Measurements from ENCODE around the gene EGR1. TPM values are rescaled to one million over a fixed set of nuclear protein-coding genes. Genes with fewer than 3 reads are reported as not detected.

Gene EGR1
- total RNA-seq, 1 experiment from 2014 or later: 1.9 TPM

DNA sequence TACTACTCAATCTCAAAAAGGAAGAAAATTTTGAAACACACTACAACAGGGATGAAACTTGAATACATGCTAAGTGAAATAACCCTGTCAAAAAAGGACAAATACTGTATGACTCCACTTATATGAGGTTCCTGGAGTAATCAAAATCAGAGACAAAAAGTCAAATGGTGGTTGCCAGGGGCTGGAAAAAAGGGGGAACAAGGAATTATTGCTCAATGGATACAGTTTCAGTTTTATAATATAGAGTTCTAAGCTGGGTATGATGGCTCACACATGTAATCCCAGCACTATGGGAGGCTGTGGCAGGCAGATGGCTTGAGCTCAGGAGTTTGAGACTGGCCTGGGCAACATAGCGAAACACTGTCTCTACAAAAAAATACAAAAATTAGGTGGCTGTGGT is 48.7 kb downstream of the EGR1 start:
- H3K36me3 ChIP-seq (ENCODE audit: low read depth, low read length): peaks cover 56% of the 10 kb centered on the region
- H3K4me2 ChIP-seq (ENCODE audit: low read length): no peak overlapping the region
- H3K27me3 ChIP-seq (ENCODE audit: low read length): no peaks in the 10 kb centered on the region
- POLR2A ChIA-PET (ENCODE audit: unreplicated experiment): no interaction called here
- no TSS peak for BruUV-seq (replicated peaks)
- H2AFZ ChIP-seq (ENCODE audit: low read length): no peak overlapping the region
- H3K4me3 ChIP-seq (ENCODE audit: low read length): no peak overlapping the region
- H3K9me3 ChIP-seq (ENCODE audit: low read length): no peaks in the 10 kb centered on the region
- no peak for ATAC-seq
- intact Hi-C loops (cut with micrococcal nuclease): no loop called here
- no peak for DNase-seq
- CTCF ChIA-PET: no interaction called here
- H3F3A ChIP-seq (ENCODE audit: low read length, unreplicated experiment): no peaks in the 10 kb centered on the region
- no peaks in the 10 kb centered on the region for H3K9me2 ChIP-seq (replicated peaks; ENCODE audit: low read length)
- no peak overlapping the region for H3K27ac ChIP-seq (ENCODE audit: low read length)
- H3K9ac ChIP-seq (ENCODE audit: low read length): no peak overlapping the region
- peaks cover 8% of the 10 kb centered on the region for H3K79me2 ChIP-seq (ENCODE audit: low read length)
- TF ChIP-seq EZH2phosphoT487 (IDR thresholded peaks at IDR 0.05; ENCODE audit: borderline replicate concordance, low read length) (no peak), EZH2 (IDR thresholded peaks at IDR 0.05; ENCODE audit: low read length, unreplicated experiment) (no peak)
- TF ChIP-seq, protein P1, sequence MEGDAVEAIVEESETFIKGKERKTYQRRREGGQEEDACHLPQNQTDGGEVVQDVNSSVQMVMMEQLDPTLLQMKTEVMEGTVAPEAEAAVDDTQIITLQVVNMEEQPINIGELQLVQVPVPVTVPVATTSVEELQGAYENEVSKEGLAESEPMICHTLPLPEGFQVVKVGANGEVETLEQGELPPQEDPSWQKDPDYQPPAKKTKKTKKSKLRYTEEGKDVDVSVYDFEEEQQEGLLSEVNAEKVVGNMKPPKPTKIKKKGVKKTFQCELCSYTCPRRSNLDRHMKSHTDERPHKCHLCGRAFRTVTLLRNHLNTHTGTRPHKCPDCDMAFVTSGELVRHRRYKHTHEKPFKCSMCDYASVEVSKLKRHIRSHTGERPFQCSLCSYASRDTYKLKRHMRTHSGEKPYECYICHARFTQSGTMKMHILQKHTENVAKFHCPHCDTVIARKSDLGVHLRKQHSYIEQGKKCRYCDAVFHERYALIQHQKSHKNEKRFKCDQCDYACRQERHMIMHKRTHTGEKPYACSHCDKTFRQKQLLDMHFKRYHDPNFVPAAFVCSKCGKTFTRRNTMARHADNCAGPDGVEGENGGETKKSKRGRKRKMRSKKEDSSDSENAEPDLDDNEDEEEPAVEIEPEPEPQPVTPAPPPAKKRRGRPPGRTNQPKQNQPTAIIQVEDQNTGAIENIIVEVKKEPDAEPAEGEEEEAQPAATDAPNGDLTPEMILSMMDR (conservative IDR thresholded peaks at IDR 0.05; ENCODE audit: low read depth, low read length): no peak
- H4K20me1 ChIP-seq (ENCODE audit: low read length): 0 out of 2 replicates have a peak, but pooled peaks cover 6% of the 10 kb centered on the region
- no peaks in the 10 kb centered on the region for H3K4me1 ChIP-seq (ENCODE audit: insufficient read depth, low read length)

DNA sequence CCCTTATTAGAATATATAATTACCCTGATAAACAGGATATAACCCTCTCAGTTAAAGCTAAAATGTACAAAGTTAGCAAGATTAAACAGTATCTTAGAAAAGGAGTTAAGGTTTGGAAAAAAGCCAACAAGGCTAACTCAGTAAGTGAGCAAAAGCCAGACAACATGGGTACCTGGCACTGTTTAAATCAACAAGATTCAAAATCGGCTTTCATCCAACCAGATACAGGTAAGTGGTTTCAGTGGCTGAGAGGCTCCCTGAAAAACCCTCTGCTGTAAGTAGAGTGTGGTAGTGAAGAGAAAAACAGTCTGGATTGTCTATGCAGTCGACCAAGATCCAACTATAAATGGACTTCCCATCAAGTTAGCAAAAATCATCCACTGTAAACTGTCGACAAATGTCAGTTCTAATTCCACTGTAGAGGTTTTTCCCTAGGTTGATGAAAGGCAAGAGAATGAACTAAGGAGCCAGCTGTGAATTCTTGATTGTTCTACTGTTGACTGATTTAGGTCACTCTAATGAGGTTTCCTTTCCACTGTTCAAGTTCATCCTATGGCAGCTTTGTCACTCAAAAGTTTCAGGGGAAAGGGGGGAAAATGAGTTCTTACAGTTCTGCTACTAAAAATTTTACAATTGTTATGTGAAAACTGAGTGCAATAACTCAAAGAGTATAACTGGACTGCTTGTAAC is 50.4 kb downstream of the EGR1 start:
- no peak for TF ChIP-seq EZH2 (IDR thresholded peaks at IDR 0.05; ENCODE audit: low read length, unreplicated experiment)
- TF ChIP-seq EZH2phosphoT487 (IDR thresholded peaks at IDR 0.05; ENCODE audit: borderline replicate concordance, low read length): no peak
- TF ChIP-seq, protein P1 (conservative IDR thresholded peaks at IDR 0.05; ENCODE audit: low read depth, low read length): no peak
- no peaks in the 10 kb centered on the region for H3F3A ChIP-seq (ENCODE audit: low read length, unreplicated experiment)
- no peaks in the 10 kb centered on the region for H3K27me3 ChIP-seq (ENCODE audit: low read length)
- H3K4me3 ChIP-seq (ENCODE audit: low read length): no peak overlapping the region
- ATAC-seq (no peak), DNase-seq (no peak)
- H3K36me3 ChIP-seq (ENCODE audit: low read depth, low read length): peaks cover 52% of the 10 kb centered on the region
- no peaks in the 10 kb centered on the region for H3K4me1 ChIP-seq (ENCODE audit: insufficient read depth, low read length)
- no peak overlapping the region for H3K4me2 ChIP-seq (ENCODE audit: low read length)
- H4K20me1 ChIP-seq (ENCODE audit: low read length): 0 out of 2 replicates have a peak, but pooled peaks cover 8% of the 10 kb centered on the region
- H3K9me3 ChIP-seq (ENCODE audit: low read length): no peaks in the 10 kb centered on the region
- H3K79me2 ChIP-seq (ENCODE audit: low read length): peaks cover 22% of the 10 kb centered on the region
- no TSS peak for BruUV-seq (replicated peaks)
- POLR2A ChIA-PET (ENCODE audit: unreplicated experiment): no interaction called here
- no peak overlapping the region for H2AFZ ChIP-seq (ENCODE audit: low read length)
- CTCF ChIA-PET: no interaction called here
- no peaks in the 10 kb centered on the region for H3K9me2 ChIP-seq (replicated peaks; ENCODE audit: low read length)
- no peak overlapping the region for H3K9ac ChIP-seq (ENCODE audit: low read length)
- intact Hi-C loops (cut with micrococcal nuclease): no loop called here
- H3K27ac ChIP-seq (ENCODE audit: low read length): no peak overlapping the region

DNA sequence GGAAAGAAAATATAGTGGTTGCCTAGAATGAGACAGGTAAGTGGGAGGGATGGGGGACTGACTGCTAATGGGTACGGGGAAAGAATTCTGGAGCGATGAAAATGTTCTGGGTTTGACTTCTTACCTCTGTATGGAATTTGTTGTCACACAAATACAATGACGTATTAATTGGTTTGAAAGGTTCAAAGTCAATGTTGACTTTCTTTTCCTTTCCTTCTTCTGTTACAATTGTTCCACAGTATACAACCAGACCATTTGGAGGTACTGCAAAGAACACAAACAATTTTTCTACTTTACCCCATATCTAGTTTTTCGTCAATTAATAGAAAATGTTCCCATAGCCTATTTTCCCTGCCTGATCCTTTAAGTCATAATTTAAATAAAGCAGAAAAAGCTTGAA is 52.2 kb downstream of the EGR1 start:
- CTCF ChIA-PET: no interaction called here
- Histone ChIP-seq H4K20me1 (ENCODE audit: low read length) (0 out of 2 replicates have a peak, but pooled peaks cover 13% of the 10 kb centered on the region), H3K9ac (ENCODE audit: low read length) (no peak overlapping the region), H3K9me2 (replicated peaks; ENCODE audit: low read length) (no peaks in the 10 kb centered on the region), H3K27me3 (ENCODE audit: low read length) (no peaks in the 10 kb centered on the region), H3K4me2 (ENCODE audit: low read length) (no peak overlapping the region), H3K4me3 (ENCODE audit: low read length) (no peak overlapping the region), H3K9me3 (ENCODE audit: low read length) (no peaks in the 10 kb centered on the region), H3F3A (ENCODE audit: low read length, unreplicated experiment) (no peaks in the 10 kb centered on the region), H3K79me2 (ENCODE audit: low read length) (peaks cover 39% of the 10 kb centered on the region), H2AFZ (ENCODE audit: low read length) (no peak overlapping the region), H3K27ac (ENCODE audit: low read length) (no peak overlapping the region), H3K36me3 (ENCODE audit: low read depth, low read length) (peaks cover 49% of the 10 kb centered on the region), H3K4me1 (ENCODE audit: insufficient read depth, low read length) (no peaks in the 10 kb centered on the region)
- DNase-seq (no peak), ATAC-seq (no peak)
- intact Hi-C loops (cut with micrococcal nuclease): no loop called here
- BruUV-seq (replicated peaks): no TSS peak
- TF ChIP-seq EZH2 (IDR thresholded peaks at IDR 0.05; ENCODE audit: low read length, unreplicated experiment): no peak
- TF ChIP-seq EZH2phosphoT487 (IDR thresholded peaks at IDR 0.05; ENCODE audit: borderline replicate concordance, low read length): no peak
- TF ChIP-seq, protein P1 (conservative IDR thresholded peaks at IDR 0.05; ENCODE audit: low read depth, low read length): no peak
- POLR2A ChIA-PET (ENCODE audit: unreplicated experiment): interaction anchor here (0.7 kb wide), 1 partner anchor 736 kb away, joined by 7 read pairs; no protein-coding TSS in a partner anchor
